Hematopoietic multipotent progenitor cell treated with erythropoietin and hydrocortisone succinate and interleukin-3 and kit ligand, for 15 days (in vitro differentiated cells): ENCODE measurements around the gene FAM9C.
"Not testable (repeated sequence)": the region's sequence is repeated elsewhere in the genome, so short reads cannot be mapped to it uniquely, and the experiment has no call there.

Experiments used
- DNase-seq: peaks from one replicate; pipeline ENCODE4 v3.0.0-alpha.2; 2015; ENCODE audit warnings: low spot score

Gene FAM9C

GRCh38 chrX:13044441-13044840 lies at the start of gene FAM9C:
Gene FAM9C (minus strand): TSS chrX:13044620. CDS start chrX:13043789, 831 bp downstream.
- DNase-seq: no peak

GRCh38 chrX:13093529-13094140 lies 49.2 kb upstream of the FAM9C start:
- no peak for DNase-seq

GRCh38 chrX:13092455-13092941 lies 48.1 kb upstream of the FAM9C start:
- DNase-seq: no peak

- no peak for DNase-seq
Observed at GRCh38 chrX:13091111-13091765, 46.8 kb upstream of the FAM9C start.

GRCh38 chrX:13090339-13091110 lies 46.1 kb upstream of the FAM9C start:
- no peak for DNase-seq

GRCh38 chrX:13090027-13090338 lies 45.6 kb upstream of the FAM9C start:
- DNase-seq: no peak

GRCh38 chrX:13088156-13088487 lies 43.7 kb upstream of the FAM9C start:
- no peak for DNase-seq

GRCh38 chrX:13087322-13088155 lies 43.1 kb upstream of the FAM9C start:
- no peak for DNase-seq

- not testable (repeated sequence) for DNase-seq
Observed at GRCh38 chrX:13086793-13087321, 42.4 kb upstream of the FAM9C start.

- DNase-seq: no peak
Observed at GRCh38 chrX:13086076-13086475, 41.7 kb upstream of the FAM9C start.

- DNase-seq: no peak
Observed at GRCh38 chrX:13085526-13085925, 41.1 kb upstream of the FAM9C start.

- no peak for DNase-seq
Observed at GRCh38 chrX:13084611-13085010, 40.2 kb upstream of the FAM9C start.

GRCh38 chrX:13083755-13084326 lies 39.4 kb upstream of the FAM9C start:
- DNase-seq: not testable (repeated sequence)

- no peak for DNase-seq
Observed at GRCh38 chrX:13082206-13083065, 38.0 kb upstream of the FAM9C start.

GRCh38 chrX:13081395-13082205 lies 37.2 kb upstream of the FAM9C start:
- DNase-seq: no peak

- no peak for DNase-seq
Observed at GRCh38 chrX:13080128-13080795, 35.8 kb upstream of the FAM9C start.

- DNase-seq: no peak
Observed at GRCh38 chrX:13078739-13079444, 34.5 kb upstream of the FAM9C start.

GRCh38 chrX:13077168-13077567 lies 32.7 kb upstream of the FAM9C start:
- no peak for DNase-seq
